HEK293 (cell line): ENCODE results near the gene C2CD3.

Experiments used
- ATF2 ChIP-seq: fragments of 450-650 bp; formaldehyde crosslinking; IDR thresholded peaks from 2 replicates; pipeline ENCODE4 v1.5.1; 2016; ENCODE audit warnings: missing biosample characterization, missing genetic modification characterization, low read depth
- CTCF ChIP-seq: fragments of 450-650 bp; formaldehyde crosslinking; IDR thresholded peaks from 2 replicates; pipeline ENCODE4 v1.5.1; 2016; ENCODE audit warnings: missing biosample characterization, missing genetic modification characterization
- SCRT1 ChIP-seq: fragments of 450-650 bp; formaldehyde crosslinking; IDR thresholded peaks from 2 replicates; pipeline ENCODE4 v1.5.1; 2016; ENCODE audit warnings: missing biosample characterization, missing genetic modification characterization, borderline replicate concordance
- SP3 ChIP-seq: fragments of 450-650 bp; formaldehyde crosslinking; IDR thresholded peaks from 2 replicates; pipeline ENCODE4 v1.5.1; 2016; ENCODE audit warnings: missing biosample characterization, missing genetic modification characterization
- SP7 ChIP-seq: fragments of 450-650 bp; formaldehyde crosslinking; IDR thresholded peaks from 2 replicates; pipeline ENCODE4 v1.5.1; 2016; ENCODE audit warnings: missing biosample characterization, missing genetic modification characterization
- ZBTB21 ChIP-seq: fragments of 450-650 bp; formaldehyde crosslinking; IDR thresholded peaks from 2 replicates; pipeline ENCODE4 v1.5.1; 2017; ENCODE audit warnings: missing biosample characterization, missing genetic modification characterization
- ZBTB7A ChIP-seq: fragments of 450-650 bp; formaldehyde crosslinking; IDR thresholded peaks from 2 replicates; pipeline ENCODE4 v1.5.1; 2016; ENCODE audit warnings: low read depth, missing biosample characterization, missing genetic modification characterization
- ZBTB8A ChIP-seq: fragments of 450-650 bp; formaldehyde crosslinking; IDR thresholded peaks from 2 replicates; pipeline ENCODE4 v1.5.1; 2016; ENCODE audit warnings: missing biosample characterization, missing genetic modification characterization
- ZNF138 ChIP-seq: fragments of 450-650 bp; formaldehyde crosslinking; IDR thresholded peaks from 2 replicates; pipeline ENCODE4 v1.5.1; 2016; ENCODE audit warnings: missing biosample characterization, missing genetic modification characterization, borderline replicate concordance
- ZNF18 ChIP-seq: fragments of 450-650 bp; formaldehyde crosslinking; IDR thresholded peaks from 2 replicates; pipeline ENCODE4 v1.5.1; 2016; ENCODE audit warnings: missing biosample characterization, missing genetic modification characterization
- ZNF184 ChIP-seq: fragments of 450-650 bp; IDR thresholded peaks from 2 replicates; pipeline ENCODE4 v1.5.1; 2018; ENCODE audit warnings: missing biosample characterization, mild to moderate bottlenecking, missing genetic modification characterization
- ZNF549 ChIP-seq: fragments of 450-650 bp; IDR thresholded peaks from 2 replicates; pipeline ENCODE4 v1.5.1; 2018; ENCODE audit warnings: missing biosample characterization, missing genetic modification characterization, mild to moderate bottlenecking, inconsistent platforms, moderate library complexity

GRCh38 chr11:74175920-74176319 lies 5.1 kb upstream of the C2CD3 start:
- TF ChIP-seq ZNF138 (tag by site-specific recombination) (no peak), ZNF18 (no peak), SP3 (tag by site-specific recombination) (no peak), CTCF (no peak), SP7 (no peak), ZBTB8A (tag by site-specific recombination) (no peak), ZBTB21 (tag by site-specific recombination) (no peak), ZNF184 (tag by site-specific recombination) (no peak), ZBTB7A (no peak), ATF2 (tag by site-specific recombination) (no peak), ZNF549 (tag by site-specific recombination) (no peak), SCRT1 (tag by site-specific recombination) (no peak)
